Esophagus mucosa (tissue), 1 donor: ENCODE data around the gene USF1. TPM values are rescaled to one million over a fixed set of nuclear protein-coding genes. Genes with fewer than 3 reads are reported as not detected.
"Not testable (repeated sequence)": the region's sequence is repeated elsewhere in the genome, so short reads cannot be mapped to it uniquely, and the experiment has no call there.

Experiments
- ATAC-seq: fragments of 200-7000 bp; cut with Tn5 transposase; one replicate; pipeline ENCODE4 v1.9.1; 2020
- total RNA-seq: library from RNA; stranded (reverse); gene quantifications from one replicate; pipeline ENCODE4 v1.2.4, GENCODE V29; 2023
- donor health status: DM: yes; HTN: yes; CAD: no.

USF1 gene
- total RNA-seq, 1 donor from 2014 or later, result 25.2 TPM

DNA sequence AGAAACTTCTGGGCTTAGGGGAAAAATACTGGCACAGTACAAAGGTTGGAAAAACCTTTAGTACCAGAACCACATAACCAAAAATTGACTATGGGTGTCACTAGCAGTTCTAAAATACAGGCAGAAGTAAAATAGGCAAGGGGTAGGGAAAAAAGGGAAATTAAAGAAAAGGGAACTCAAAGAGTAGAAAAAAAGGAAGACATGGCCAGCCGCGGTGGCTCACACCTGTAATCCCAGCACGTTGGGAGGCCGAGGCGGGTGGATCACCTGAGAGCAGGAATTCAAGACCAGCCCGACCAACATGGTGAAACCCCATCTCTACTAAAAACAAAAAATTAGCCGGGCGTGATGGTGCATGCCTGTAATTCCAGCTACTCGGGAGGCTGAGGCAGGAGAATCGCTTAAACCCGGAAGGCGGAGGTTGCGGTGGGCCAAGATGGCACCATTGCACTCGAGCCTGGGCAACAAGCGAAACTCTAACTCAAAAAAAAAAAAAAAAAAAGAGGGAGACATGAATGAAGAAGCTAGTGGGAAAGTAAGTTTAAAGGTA lies 26.6 kb downstream of the USF1 start:
- not testable (repeated sequence) for ATAC-seq

DNA sequence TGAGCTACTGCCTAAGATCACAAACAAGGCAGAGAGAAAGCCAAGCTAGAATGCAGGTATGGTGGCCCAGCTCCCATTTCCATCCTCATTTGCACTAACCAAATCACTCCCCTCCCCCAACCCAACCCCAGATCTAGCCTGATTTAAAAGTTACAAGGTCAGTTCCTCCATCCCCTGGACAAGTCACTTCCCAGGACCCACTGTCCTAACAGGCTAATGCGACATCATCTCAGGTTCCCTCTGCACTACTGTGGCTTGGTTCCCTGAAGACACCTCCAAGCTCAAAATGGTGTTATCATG lies 27.2 kb downstream of the USF1 start:
- no peak for ATAC-seq

DNA sequence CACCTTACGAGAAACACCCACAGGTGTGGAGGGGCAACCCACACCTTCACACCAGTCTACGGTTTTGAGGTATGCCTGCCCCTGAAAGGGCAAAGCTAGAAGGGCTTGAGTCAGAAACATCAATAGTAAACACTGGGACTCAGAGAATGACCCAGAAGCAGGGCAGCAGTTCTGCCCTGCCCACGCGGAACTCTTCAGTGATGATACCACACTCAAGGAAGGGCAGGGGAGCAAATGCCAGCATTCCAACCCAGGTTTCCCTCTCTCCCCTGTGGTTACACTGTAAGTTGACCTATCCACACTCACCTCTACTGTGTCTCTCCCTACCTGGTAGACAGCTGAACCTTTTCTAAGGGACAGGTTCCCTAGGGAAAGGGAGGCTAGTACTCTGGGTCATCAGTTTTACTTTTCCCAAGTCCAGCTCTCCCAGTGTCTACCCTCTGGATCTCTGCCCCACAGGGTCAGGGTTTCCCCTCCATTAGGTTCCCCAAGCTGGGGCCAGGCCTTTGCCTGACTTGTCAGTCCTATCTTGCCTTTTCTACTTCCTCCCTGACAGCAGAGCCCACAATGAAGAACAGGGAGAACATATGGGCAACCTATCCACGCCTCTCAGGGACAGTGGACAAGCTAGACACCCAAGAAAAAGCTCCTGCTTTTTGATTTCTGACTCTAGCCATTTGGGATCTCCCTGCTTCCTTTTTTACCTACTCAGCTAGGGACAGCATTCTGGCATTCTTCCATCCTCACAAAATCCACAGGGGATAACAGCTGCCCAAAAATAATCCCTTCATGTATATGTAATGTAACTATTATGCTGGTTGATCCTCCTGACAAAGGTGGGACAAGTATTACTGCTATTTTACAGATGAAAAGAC lies 27.8 kb downstream of the USF1 start:
- no peak for ATAC-seq

DNA sequence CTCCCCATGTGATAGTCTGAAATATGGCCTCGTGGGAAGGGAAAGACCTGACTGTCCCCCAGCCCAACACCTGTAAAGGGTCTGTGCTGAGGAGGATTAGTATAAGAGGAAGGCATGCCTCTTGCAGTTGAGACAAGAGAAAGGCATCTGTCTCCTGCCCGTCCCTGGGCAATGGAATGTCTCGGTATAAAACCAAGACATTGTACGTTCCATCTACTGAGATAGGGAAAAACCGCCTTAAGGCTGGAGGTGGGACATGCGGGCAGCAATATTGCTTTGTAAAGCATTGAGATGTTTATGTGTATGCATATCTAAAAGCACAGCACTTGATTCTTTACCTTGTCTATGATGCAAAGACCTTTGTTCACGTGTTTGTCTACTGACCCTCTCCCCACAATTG lies 28.6 kb downstream of the USF1 start:
- not testable (repeated sequence) for ATAC-seq

DNA sequence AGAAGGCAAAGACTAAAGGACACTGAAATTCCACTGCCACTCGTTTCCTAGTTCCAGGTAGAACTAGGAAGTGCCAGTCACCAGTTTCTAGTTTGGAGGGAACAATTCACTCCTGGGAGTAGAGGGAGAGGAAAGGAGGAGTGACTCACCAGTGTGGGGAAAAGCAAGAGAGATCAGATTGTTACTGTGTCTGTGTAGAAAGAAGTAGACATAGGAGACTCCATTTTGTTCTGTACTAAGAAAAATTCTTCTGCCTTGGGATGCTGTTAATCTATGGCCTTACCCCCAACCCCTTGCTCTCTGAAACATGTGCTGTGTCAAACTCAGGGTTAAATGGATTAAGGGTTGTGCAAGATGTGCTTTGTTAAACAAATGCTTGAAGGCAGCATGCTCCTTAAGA lies 29.1 kb downstream of the USF1 start:
- not testable (repeated sequence) for ATAC-seq

DNA sequence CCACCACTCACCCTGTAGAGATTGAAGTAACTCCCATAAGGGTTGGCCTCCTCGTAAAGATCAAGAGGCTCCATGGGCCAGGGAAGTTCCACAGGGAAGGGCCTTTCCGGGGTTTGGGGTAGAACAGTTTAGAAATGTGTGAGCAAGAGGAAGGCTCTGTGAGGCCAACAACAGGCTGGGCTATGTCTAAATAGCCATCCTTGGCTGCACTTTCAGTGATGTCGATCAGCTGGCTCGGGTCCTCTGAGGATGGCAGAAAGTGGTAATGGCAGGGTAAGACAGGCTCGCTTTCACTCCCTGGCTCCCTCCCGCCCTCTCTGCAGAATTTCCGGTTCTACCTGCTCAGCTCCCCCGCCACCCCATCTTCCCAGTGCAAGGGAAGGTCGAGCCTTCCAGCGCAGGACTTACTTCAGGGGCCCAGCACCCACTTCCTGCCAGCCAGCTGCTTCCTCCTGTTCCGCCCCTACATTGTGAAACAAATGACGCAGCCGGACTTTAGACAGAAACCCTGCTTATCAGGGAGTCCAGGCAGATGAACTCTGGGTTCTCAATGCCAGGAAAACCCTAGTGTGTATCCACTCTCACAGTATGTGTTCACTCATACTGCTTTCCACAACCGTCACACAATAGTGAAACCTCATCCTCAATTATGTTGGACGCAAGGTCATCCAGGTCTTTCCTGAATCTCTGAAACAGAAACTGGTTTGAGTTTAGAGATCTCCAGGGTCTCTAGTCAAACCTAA lies 32.1 kb downstream of the USF1 start:
- ATAC-seq, result peak; percentile 94

DNA sequence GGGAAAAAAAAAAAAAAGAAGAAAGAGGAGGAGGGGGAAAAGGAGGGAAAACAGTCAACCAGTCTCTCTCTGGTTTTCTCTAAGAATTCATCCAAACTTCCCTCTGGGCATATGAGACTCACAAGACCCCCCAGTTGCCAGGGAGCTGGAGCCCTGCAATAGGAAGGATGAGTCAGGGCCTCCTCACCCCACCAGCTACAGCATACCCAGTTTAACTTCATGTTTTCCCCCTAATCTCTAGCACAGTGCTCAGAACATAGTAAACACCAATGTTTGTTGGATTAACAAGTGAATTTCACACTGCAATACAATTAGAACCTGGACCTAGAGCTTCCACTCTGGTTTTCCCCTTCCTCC lies 32.7 kb downstream of the USF1 start:
- ATAC-seq, result peak; percentile 8

DNA sequence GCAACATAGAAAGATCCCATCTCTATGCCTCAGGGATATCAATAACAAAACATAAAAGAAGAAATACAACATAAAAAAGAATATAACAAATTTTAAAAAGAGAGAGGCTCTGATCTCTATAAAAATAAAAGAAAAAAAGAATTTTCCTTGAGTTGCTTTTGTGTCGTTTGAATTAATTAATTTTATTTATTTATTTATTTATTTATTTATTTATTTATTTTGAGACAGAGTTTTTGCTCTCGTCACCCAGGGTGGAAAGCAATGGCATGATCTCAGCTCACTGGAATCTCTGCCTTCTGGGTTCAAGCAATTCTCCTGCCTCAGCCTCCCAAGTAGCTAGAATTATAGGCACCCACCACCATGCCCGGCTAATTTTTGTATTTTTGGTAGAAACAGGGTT lies 33.4 kb downstream of the USF1 start:
- no peak for ATAC-seq

DNA sequence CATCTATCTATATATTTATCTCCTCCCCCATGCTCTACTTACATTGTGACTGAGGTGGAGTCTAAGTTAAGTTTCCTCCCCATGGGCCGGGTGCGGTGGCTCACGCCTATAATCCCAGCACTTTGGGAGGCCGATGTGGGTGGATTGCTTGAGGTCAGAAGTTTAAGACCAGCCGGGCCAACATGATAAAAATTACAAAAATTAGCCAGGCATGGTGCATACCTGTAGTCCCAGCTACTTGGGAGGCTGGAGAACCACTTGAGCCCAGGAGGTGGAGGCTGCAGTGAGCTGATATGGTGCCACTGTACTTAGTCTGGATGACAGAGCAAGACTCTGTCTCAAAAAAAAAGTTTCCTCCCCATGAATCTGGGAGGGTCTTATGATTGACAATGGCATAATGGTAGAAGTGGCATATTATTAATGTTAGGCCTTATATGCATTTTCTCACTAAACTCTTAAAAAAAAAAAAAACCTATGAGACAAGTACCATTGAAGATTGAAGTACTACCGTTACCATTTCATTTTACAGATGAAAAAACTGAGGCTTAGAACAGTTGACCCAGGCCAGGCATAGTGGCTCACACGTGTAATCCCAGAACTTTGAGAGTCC lies 36.1 kb downstream of the USF1 start:
- ATAC-seq, result no peak

DNA sequence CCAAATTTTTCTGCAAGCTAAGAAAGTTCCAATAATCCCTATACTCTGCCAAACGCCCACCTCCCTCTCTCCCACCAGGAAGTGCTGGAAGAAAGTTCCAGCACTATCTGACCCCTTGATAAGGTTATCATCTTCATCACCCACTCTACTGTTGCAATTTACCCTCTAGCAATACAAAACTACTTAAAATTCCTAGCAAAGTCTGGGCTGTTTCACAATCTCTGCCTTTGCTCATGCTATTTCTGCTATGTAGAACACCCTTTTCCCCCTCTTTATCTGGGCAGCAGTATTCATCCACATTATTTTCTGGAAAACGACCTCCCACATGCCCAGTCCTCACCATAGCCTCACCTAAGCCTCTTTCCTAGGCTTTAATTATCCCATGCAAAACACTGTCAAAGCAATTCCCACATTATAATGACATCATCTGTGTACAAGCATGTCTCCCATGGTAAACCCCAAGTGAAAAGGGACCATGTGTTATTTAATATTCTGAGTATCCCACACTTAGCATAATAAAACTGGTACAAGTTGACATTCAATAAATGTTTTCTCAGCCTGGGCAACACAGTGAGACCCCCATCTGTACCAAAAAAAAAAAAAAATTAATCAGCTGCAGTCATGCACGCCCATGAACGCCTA lies 36.8 kb downstream of the USF1 start:
- ATAC-seq, result no peak

DNA sequence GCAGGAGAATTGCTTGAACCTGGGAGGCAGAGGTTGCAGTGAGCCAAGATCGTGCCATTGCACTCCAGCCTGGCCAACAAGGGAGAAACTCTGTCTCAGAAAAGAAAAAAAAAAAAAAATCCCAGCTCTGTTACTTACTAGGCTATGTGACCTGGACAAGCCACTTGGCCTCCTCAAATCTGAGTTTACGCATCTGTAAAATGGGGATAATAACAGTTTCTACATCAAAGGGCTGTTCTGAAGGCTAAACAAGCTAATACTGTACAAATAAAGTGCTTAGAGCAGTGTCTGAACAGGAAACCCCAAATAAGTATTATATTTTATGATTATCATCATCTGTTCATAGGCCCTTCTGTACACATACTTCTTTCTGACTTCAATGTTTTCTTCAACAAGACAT lies 38.4 kb downstream of the USF1 start:
- no peak for ATAC-seq

DNA sequence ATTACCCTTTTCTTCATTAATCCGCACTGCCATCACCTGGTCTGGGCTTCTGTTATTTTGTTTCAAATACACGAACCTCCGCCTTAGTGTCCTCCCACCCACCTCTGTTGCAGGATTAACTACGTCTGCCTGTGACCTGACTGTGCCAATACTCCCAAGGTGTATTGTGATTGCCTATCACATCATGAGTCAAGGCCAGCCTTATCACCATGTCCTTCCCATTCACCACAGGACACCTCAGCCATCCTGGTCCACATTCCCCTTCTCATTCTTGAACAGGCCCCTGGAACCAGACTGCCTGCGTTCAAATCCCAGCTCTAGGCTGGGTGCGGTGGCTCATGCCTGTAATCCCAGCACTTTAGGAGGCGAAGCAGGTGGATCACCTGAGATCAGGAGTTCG lies 39.2 kb downstream of the USF1 start:
- peak; percentile 5 for ATAC-seq

DNA sequence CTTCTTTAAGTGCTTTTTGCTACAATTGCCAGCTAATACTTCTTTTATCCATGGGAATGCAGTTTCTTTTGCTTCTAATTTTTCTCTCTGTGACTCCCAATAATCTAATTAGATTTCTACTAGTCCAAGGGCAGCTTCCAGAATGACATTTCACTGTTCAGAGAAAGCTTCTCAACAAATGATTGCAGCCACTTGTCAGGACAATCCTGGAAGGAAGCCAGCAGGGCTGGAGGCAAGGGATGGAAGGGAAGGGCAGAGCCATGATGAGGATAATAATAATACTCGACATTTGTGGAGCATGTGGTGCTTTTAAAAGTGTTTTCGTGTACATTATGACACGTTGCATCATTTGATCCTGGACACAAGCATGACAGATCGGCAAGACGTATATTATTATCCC lies 44.3 kb downstream of the USF1 start:
- no peak for ATAC-seq

DNA sequence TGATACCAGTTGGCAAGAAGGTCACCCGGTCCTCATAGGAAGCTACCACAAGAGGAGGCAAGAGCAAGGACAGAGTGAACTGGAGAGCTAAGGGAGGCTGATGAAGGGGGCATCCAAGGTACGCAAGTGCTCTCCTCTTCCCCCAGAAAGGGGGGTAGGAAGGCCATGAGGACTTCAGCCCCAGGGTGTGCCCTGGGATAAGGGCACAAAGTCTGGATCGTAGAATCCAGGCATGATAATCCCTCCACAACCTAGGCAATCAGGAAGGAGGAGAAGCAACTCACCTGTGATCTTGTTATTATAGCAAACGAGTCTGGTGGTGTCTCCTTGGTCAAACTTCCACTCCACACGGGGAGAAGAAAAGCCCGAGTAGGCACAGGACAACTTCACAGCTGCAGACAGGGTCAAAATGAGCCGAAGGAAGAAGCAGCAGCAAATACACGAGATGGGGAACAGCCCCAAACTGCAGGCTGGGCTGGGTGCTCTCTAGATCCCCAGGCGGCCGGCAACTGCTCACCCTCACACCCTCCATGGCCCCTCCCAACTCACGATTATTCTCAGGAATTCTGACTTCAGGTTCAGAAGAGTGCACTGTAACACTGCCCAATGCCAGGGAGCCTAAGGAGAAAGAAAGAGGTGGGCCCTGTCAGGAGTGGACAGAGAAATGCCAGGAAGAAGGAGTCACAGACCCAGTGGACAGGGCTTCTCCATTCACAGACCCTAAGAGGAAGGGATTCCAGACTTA lies 44.9 kb downstream of the USF1 start:
- ATAC-seq, result no peak

DNA sequence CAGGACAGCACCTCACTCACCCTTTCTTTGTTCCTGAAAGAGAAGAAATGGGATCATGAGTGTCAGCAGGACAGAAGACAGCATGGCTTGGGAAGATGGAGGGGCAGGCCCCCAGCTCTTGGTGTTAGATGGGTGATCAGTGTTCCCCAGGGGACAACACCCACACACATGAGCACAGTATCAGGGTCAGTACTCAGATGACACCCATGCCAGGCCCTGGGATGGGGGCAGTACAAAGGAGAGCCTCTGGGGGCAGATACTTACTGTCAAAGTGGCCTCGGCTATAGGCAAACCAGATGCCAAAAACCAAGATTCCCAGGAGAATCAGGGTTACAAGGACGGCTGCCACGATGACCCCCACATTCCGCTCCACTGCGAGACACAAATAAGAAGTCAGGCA lies 46.4 kb downstream of the USF1 start:
- ATAC-seq, result no peak

DNA sequence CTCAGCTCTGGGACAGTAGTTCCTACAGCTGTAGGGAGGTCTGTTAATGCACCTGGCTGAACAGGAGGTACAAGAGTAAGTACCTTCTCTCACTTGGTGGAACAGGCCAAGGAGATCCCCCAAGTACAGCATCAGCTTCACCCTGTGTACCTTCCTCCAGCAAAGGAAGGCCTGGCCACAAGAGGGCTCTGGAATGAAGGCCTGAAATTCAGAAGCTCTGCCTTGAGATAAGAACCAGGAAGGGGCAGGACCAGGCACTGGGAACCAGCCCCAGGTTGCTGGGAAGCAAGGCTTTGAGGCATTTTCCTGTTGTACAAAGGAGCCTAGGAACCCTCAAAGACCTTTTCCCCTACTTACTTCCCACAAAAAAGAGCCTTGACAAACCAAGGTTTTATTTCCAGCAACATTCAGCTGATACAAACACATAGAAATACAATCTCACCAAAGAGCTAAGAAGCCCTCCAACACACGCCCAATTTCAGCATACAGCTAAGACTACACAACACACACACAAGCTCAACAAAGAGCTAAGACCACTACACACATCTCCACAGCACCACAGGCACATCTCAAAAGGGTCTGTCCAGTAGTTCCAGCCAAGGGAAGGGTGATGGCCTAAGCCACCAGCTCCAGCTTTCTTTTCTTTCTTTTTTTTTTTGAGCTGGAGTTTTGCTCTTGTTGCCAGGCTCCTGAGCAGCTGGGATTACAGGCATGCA lies 48.3 kb downstream of the USF1 start:
- ATAC-seq, result peak; percentile 52

DNA sequence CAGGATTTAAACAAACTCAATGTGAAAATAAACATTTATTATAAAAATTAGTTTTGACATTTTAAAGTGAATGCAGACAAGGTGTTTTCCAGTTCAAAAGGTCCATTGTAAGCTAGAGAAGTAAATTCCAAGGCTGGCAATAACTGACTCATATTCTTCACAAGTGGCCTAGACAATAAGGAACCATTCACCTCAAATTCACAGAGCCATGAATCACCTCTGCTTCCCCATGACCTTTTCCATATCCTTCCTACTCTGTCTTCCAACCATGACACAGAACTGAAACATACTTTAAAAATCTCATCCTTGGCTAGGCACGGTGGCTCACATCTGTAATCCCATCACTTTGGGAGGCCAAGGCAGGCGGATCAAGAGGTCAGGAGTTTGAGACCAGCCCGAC lies 49.6 kb downstream of the USF1 start:
- ATAC-seq, result peak; percentile 81

DNA sequence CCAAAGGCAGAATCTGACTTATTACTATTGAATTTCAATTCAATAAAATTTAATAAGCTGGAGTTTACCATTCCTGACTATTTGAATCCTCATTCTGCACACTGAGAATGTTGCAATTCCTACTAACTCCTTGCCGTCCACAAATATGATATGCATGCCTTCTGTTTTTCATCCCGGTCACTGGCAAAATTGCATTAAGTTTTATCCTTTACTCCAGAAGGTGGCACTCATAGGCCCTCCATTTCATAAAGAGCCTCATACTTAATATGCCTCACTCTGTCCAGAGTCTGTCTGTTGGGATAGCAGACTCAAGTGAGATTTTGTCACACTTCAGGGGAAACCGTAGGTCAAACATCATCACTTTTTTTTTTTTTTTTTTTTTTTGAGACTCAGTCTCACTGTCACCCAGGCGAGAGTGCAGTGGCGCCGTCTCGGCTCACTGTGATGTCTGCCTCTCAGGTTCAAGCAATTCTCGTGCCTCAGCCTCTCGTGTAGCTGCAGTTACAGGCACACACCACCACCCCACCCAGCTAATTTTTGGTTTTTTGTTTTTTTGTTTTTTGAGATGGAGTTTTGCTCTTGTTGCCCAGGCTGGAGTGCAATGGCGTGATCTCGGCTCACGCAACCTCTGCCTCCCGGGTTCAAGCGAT lies 52.1 kb downstream of the USF1 start:
- peak; percentile 22 for ATAC-seq

DNA sequence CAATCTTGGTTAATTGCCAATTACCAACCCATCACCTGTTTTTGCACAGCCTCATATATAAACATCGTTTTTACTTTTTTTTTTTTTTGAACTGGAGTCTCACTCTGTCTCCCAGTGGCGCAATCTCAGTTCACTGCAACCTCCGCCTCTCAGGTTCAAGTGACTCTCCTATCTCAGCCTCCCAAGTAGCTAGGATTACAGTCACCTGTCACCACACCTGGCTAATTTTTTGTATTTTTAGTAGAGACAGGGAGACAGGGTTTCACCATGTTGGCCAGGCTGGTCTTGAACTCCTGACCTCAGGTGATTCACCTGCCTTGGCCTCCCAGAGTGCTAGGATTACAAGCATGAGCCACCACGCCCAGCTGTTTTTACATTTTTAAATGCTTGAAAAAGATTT lies 53.7 kb downstream of the USF1 start:
- ATAC-seq, result peak; percentile 16
